ENCODE measurements around the gene SURF2. TPM values are rescaled to one million over a fixed set of nuclear protein-coding genes. Genes with fewer than 3 reads are reported as not detected.

SURF2 gene
- total RNA-seq, 1 donor from 2014 or later, result 12.5 TPM

Other genes starting within 250 kb of the SURF2 start
- gene RALGDS, start 235.3 kb upstream of the SURF2 start, total RNA-seq, result 23.9 TPM
- 4.6 TPM for gene GBGT1, start 192.6 kb upstream of the SURF2 start, total RNA-seq
- not detected for gene OBP2B, start 147.3 kb upstream of the SURF2 start, total RNA-seq
- 2.0 TPM for gene ABO, start 81.3 kb upstream of the SURF2 start, total RNA-seq
- 14.2 TPM for gene SURF6, start 20.4 kb upstream of the SURF2 start, total RNA-seq
- 20.2 TPM for gene MED22, start 8.4 kb upstream of the SURF2 start, total RNA-seq
- 761 TPM for gene RPL7A, start 8.3 kb upstream of the SURF2 start, total RNA-seq
- gene SURF1, start 63 bp upstream of the SURF2 start, total RNA-seq, result 58.7 TPM
- gene SURF4, start 19.5 kb downstream of the SURF2 start, total RNA-seq, result 80.2 TPM
- gene STKLD1, start 19.8 kb downstream of the SURF2 start, total RNA-seq, result 0.62 TPM
- gene REXO4, start 61.5 kb downstream of the SURF2 start, total RNA-seq, result 12.2 TPM
- 3.3 TPM for gene ADAMTS13, start 65.8 kb downstream of the SURF2 start, total RNA-seq
- 15.0 TPM for gene CACFD1, start 103.4 kb downstream of the SURF2 start, total RNA-seq
- gene SLC2A6, start 122.5 kb downstream of the SURF2 start, total RNA-seq, result 3.6 TPM
- not detected for gene MYMK, start 168.4 kb downstream of the SURF2 start, total RNA-seq
- gene ADAMTSL2, start 178.2 kb downstream of the SURF2 start, total RNA-seq, result 9.6 TPM